ENCODE measurements around the gene HSD11B2.
"Not testable (repeated sequence)": the region's sequence is repeated elsewhere in the genome, so short reads cannot be mapped to it uniquely, and the experiment has no call there.

Gene HSD11B2

DNA sequence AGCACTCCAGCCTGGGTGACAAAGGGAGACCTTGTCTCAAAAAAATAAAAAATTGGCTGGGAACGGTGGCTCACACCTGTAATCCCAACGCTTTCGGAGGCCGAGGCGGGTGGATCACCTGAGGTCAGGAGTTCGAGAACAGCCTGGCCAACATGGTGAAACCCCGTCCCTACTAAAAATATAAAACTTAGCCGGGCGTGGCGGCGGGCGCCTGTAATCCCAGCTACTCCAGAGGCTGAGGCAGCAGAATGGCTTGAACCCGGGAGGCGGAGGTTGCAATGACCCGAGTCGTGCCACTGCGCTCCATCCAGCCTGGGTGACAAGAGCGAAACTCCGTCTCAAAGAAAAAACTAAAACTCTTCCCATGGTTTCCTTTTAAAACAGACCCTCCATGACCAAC lies 15.5 kb upstream of the HSD11B2 start:
- not testable (repeated sequence) for DNase-seq

DNA sequence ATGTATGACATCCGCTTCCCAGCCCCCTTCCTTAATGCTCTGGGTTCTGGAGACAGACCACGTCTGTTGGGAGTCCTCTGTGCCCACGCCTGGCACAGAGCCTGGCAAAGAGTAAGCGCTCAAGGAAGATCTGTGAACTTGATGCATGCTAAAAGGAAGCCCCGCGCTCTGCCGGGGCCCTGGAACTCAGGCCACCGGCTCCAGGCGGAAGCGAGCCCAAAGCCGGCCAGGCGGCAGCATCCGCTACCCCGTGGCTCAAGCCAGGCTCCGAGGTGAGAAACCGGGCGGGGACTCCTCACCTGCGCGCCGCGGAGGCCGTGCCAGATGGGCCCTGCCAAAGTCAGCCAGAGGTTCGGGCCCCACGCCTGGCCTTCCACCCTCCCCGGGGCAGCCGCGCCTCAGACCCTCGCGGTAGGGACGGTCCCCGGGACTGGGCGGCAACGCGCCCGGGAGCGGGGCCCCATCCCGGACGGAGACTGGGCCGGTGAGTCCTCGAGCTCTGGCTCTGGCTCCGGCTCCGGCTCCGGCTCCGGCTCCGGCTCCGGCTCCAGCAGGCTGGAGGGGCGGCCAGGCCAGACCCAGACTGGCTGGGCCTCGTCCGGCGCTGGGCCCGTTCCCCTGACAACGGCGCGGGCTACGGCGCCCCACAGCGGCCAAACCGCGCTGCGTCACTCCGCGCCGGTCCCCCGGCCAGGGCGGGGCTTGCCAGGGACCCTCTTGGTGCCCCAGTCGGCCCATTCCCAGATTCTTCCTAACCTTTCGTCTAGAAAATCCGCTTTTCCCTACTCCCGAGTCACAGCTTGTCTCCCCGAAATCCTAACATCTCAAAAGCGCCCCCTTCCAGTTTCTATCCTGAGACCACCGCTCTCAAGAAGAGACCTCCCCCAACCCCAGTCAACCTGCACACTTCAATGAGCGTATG lies 14.8 kb upstream of the HSD11B2 start, which contains the start of gene ZDHHC1:
ZDHHC1 (minus strand) TSS at position 606 of the 922 bp plus-strand sequence. CDS start 8,702 bp downstream, outside the sequence.
- peak; percentile 47 for DNase-seq

DNA sequence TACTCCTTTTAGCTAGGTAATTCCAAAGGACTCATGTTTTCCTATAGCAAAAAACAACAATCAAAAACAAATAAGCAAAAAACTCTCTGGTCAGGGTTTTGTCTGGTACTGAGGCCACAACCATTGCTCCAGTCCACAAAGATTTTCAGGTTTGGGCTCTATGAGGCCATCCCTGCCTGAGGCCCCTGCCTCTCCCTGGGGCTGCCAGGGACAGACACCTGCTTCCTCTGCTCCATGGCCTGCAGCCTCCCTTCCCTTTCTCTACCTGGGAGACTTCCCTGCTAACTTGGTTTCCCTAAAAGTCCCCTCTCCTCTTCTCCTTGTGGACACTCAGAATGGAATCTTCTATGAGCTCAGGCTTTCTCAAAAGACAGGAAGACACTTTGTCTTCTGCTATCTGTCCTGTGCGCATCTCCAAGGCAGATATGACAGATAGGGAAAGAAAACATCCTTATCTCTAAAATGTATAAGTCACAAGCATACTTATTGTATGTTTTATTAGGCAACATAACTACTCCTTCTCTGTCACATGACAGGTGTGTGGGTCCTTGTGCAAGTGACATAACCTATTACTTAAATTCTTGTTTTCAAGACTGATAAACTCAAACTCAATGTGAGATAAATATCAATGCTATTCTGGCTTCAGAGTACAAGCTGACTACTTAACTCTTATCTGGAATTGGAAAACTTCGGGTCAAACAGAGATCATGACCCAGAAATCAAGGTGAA lies 13.4 kb upstream of the HSD11B2 start:
- no peak for DNase-seq

DNA sequence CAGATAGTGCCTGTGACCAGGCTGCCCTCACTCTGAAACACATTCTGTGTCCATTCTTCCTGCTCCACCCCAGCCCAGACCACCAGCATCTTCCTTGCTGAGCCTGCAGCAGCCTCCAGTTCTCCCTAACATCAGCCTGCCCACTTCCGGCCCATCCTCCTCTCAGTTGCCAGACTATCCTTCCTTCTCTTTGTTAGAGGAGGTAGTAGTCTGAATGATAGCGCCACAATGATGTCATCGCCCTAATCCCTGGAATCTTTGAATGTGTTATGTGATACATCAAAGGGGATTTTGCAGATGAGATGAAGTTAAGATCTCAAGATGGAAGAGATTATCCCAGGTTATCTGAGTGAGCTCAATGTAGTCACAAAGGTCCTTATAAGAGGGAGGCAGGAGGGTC lies 11.4 kb upstream of the HSD11B2 start:
- no peak for DNase-seq

DNA sequence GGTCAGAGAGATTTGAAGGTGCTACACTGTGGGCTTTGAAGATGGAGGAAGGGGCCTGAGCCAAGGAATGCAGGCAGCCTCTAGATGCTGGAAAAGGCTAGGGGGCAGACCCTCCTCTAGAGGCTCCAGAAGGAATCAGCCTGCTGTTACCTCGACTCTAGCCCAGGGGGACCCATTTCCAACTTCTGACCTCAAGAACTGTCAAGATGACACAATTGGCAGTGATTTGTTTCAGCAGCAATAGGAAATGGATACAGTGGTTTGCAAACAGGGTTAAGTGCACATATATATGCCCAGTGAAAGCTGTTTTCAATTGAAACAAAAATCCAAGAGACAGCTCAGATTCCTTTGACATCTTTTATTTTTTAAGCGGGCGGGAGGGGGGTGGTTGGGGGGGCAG lies 11.0 kb upstream of the HSD11B2 start:
- DNase-seq = no peak

DNA sequence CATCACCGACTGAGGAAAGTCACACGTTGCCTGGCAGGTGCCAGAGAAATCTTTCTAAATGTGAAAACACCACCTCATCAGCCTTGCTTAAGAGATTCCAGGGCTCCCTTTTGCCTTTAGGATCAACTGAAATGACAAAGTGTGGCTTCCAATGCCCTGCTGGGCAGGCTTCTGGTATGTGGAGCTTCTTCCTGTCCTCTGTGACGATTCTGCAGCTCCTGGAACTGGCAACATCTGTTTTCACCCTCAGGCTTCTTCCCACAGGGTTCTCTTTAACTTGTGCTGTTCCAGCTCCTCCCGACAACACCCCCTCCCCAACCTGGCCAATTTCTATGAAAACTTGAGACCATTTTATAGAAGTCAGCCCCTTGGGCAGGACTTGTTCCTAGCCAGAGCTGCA lies 9.9 kb upstream of the HSD11B2 start:
- DNase-seq = no peak

DNA sequence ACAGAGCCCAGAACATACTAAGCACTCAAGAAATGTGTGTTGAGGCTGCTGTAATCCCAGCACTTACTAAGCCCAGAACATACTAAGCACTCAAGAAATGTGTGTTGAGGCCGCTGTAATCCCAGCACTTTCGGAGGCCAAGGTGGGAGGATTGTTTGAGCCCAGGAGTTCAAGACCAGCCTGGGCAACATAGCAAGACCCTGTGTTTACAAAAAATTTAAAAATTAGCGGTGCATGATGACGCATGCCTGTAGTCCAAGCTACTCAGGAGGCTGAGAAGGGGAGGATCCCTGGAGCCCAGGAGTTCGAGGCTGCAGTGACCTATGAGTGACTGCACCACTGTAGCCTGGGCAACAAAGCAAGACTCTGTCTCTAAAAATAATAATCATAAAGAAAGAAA lies 7.9 kb upstream of the HSD11B2 start:
- no peak for DNase-seq

DNA sequence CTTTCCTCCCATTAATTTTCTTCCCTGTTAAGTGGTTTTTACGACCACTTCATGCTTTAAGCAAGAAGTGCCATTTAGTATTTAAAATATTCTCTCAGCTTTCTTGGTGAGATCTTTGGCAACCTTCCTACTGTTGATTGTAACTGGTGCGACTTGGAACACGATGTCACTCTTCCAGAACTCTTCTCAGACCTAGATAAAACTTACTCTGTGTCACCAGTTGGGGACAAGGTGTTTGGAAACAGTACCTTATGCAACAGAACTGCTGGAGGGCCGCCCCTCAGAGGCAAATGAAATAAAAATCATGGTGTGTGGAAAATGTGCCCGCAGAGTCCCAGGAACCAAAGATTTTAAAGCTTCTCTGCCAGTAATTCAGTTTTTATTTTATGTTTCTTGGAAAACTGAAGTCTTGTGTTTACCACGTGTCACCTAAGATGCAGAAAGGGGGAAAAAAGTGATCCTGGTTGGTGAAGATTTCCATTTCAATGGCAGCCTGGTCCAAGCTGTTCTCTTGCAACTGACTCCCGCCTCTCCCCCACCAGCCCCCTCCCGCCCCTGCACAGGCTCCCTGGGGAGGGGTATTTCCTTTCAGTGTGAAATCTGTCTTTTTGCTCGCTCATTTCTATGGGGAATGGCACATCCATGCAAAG lies 7.2 kb upstream of the HSD11B2 start:
- peak; percentile 8 for DNase-seq

DNA sequence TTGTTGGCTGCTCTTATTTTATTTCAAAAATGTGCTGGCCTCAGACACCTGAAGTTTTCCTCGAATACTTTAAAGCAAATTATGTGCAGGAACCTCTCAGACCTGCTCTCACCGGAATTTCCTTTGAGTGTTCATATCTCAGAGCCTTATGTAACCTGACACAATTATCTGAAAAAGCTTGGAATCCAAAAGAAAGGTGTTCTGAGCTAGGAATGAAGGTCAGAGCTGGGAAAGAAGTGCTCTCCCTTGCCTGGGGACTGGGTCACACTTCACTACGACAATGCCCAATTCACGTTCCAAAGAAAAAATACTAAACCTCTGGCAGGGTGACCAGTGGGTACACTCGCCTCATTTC lies 6.7 kb upstream of the HSD11B2 start:
- no peak for DNase-seq

DNA sequence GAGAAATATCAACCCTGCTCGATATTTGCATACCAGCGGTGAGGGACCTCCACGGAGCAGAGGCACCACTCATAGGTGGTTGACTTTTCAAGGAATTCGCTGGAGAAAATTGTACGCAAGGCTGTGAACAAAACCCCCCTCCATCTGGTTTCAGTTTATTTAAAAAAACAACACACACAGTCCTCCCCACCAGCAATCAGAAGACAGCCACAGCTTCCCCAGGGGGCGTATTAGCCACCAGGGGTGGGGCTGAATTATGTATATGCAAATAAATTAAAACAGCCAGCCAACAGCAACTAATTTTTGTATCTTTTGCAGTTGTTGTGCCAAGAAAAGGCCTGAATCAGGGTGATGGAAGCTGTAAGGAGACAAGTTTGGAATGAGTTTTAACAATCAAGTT lies 5.9 kb upstream of the HSD11B2 start:
- DNase-seq = no peak

DNA sequence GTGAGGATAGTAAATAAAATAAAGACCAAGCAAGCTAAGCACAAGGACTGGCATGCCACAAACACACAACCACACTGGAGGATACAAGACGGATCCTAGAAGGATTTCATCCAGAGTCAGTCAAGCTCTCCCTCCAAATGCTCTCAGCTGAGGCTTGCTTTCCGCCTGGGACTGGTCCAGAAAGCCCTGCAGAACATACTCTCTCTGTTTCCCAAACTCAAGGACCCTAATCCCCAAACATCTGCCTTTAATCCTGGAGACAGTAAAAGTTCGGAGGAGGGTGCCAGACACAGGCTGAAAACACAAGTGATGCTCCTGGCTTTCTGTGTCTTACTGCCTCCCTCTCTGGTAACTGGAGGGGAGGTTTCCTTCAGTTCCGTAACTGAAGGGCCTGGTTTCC lies 5.3 kb upstream of the HSD11B2 start:
- no peak for DNase-seq

DNA sequence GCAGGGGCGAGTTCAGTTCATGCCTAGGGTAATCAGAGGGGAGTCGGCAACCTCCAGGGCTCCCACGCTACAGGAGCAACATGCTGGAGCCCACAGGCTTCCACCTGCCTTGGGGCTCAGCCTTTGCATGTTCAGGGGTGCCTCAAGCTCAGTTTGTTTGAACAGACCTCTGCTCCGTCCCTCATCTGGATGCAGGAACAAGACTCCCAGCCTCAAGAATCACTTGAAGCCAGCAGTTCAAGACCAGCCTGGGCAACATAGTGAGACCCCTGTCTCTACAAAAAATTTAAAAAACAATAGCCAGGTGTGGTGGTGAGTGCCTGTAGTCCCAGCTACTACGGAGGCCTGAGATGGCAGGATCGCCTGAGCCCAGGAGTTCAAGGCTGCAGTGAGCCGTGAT lies 4.9 kb upstream of the HSD11B2 start:
- no peak for DNase-seq

DNA sequence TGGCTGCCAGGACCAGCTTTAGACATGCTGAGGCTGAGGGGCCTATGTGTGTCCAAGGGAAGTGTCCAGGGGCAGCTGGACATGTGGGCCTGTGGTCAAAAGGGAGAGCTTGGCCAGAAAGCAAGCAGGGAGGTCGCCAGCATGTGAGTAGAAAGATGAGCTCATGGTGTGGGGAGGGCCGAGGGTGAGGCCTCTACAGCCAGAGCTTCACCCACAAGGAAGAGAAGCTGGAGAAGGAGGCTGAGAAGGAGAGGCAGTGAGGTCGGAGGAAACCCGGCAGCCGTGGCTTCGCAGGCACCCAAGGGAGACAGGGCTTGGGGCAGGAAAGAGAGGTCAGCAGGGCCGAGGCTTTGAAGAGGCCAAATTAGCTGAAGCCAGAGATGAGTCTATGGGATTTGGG lies 4.0 kb upstream of the HSD11B2 start:
- DNase-seq = no peak

DNA sequence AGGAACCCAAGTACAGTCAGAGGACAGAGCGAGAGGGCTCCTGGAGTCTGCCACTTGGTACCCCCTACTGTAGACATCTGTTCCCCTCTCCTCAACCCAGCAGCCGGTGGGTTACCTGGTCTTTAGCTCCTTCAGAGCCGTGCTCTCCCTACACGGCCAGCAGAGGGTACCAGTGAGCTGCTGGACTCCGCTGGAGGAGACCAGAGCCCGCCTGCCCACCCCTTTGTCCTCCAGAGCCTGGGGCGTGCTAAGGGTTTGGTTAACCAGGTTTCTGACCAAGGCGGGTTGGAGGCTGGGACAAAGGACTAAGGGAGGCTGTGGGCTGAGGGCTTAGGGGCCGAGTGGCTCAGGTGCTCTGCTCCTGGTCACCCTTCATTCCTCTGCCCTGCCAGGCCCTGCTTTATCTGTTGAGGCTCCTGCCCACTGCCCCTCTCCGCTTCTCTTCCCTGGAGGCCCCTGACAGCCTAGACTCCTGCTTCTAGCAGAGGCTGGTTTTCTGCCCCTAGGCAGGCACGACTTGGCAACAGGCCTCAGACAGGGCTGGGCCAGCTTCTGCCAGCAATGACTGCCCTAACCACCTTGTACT lies 2.7 kb upstream of the HSD11B2 start:
- DNase-seq = peak; percentile 57

DNA sequence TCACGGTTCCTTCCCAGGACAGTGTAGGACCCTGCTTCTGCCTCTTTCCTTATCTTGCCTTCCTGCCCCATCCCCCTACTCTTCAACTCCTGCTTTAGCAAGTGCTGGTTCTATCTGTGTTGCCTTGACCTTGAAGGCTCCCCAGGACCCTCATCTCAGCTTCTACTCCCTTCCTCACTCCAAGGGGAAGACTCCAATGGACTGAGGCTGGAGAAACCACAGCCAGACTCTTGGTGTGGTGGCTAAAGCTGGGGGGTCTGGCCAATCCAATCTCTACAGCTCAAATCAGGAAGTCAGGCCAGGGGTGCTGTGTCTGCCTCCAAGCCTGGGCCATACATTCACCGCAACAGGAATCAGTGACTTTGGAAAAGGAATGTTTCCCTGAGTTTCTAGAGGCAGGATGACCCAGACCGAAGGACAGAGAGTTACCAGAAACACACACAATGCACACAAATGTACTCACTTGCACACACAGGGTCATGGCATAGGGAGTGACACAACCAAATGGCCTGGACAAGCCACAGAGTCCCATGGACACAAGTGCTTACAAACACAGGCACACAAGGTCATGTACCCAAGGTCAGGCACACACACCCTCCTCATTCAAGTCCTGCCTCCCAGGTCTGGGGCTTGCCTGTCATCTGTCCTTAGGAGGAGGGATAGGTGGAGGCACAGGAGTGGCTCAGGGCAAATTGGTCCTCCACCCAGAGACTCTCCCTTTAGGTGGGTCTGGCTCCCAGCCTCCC lies 1.7 kb upstream of the HSD11B2 start:
- DNase-seq = no peak

DNA sequence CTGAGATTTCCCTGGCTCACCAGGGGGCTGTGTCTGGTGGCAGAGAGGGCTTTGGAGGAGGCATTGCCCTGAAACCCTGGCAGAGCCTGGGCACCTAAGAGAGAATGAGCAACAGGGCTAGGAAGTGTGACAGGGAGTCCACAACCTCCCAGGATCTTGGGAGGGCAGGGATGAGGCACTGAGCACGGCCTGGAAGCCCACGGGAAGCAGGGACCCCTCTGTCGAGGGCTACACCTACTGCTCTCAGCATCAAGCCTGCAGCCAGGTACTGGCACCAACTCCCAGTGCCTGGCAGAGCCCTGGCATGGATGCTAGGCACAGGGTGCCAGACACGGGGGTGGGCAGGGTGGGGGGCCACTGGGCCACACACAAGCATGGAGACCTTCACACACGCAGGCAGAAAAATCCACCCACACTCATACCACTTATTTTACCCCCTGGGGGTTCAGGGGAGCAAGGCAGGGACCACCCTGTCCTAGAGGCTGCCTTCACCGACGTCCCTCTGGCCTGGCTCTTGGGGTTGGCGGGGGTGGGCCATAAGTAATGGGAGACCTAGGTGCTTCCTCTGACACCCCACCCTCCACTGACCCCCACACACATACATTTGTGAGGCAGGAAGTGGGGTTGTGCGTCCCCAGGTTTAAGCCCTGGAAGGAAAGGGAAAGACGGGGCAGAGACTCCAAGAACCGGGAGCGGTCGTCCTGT lies 970 bp upstream of the HSD11B2 start:
- DNase-seq = no peak

DNA sequence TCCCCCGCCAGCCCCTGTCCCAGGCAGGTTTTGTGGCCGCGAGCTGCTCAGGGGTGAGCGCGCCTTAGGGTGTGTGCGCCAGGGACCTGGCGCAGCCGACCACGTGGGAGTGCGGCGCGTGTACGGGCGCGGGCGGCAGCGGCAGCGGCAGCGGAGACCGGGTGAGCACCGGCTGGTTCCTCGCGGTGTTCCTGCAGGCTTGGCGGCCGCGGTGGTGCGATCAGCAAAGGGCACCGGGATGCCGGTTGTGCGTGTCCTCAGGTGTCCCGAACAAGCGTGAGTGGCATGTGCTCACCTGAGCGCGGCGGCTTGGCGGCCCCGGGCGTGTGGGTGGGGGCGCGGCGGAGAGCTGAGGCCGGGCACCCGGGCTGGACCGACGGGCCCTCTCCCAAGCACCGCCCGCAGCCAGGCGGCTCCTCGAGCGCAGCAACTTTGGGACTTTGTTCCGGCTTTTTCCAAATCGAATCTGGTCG lies 381 bp upstream of the HSD11B2 start:
- peak; percentile 18 for DNase-seq

DNA sequence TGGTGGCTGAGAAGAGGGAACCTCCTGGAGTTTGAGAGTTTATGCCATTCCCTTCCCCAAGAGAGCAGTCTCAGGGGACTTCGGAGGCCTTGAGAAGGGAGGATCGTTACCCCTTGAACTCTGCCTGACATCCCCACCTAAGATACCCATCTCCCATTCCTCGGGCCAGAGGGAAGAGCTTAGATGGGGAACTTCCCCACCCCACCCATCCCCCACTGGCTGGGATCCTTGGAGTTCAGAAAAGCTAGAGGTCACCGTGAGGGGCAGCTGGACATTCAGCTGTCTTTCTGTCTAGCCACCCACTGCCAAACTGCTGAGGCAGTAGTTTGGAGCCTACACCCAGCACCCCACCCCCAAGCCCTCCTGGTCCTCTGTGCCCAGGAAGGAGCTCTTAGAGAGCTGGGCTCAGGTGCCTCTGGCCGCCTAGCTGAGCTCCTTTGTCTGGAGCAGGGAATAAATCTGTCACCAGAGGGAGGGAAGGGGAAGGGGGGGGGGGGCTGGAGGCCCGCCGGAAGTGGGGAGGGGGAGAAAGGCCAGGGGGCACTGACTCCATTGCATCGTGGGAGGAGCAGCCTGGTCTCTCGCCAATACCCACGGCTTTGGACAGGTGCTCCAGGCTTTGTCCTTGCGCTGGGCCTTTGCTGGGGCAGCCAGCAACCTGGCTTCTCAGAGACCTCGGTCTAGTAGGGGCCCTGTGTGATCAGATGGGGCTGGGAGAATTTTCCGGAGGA lies 1.0 kb downstream of the HSD11B2 start:
- peak; percentile 49 for DNase-seq

DNA sequence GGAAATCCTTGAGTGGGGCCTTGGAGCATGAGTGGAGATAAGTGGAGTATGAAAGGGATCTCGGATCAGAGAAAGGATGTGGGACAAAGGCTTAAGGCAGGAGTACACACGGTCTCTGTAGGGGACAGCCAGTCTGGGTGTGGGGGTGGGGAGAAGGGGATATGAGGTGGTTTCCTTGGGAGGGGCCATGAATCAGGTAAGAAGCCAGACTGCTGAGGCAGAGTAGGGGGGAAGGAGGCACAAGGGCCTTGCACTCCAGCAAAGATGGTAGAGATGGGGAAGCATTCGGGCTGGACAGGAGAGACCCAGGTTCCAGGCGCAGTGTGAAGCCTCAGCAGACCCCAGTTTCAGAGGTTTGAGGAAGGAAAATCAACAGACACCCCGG lies 1.6 kb downstream of the HSD11B2 start:
- DNase-seq = peak; percentile 49

DNA sequence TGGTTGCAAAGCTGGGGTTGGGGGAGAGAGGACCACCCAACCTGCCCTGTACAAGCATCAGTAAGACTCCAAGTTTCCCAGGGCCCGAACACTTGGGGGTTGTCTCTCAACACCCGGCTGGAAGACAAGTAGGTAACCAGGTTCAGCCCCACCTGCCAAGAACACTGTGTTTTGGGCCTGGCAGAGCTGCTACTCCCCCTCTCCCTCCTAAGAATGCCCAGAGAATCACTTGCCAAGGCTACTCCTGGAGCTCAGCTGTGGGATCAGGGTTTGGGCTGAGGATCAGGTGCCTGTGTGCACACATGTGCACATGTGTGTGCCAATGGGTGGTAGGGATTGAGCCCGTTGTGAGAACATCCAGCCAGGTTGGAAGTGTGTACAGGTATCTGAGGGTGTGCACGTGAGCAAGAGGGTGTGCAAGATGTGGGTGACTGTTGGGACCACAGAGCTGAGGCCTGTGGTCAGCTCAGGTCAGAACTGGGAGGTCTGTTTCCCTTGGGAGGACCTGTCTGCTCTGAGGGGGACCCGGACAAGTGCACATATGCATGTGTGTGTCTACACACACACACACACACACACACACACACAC lies 2.3 kb downstream of the HSD11B2 start:
- no peak for DNase-seq

DNA sequence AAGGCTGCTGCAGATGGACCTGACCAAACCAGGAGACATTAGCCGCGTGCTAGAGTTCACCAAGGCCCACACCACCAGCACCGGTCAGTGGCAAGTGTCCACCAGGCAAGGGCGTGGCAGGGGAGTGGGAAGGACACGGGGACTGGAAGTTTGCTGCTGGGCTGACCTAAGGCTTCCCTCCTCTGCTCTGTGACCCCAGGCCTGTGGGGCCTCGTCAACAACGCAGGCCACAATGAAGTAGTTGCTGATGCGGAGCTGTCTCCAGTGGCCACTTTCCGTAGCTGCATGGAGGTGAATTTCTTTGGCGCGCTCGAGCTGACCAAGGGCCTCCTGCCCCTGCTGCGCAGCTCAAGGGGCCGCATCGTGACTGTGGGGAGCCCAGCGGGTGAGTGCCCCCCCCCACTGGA lies 4.8 kb downstream of the HSD11B2 start:
- DNase-seq = no peak
